Measurements from ENCODE around the gene NKX6-2.
"Not testable (repeated sequence)": the region's sequence is repeated elsewhere in the genome, so short reads cannot be mapped to it uniquely, and the experiment has no call there.

The NKX6-2 gene

DNA sequence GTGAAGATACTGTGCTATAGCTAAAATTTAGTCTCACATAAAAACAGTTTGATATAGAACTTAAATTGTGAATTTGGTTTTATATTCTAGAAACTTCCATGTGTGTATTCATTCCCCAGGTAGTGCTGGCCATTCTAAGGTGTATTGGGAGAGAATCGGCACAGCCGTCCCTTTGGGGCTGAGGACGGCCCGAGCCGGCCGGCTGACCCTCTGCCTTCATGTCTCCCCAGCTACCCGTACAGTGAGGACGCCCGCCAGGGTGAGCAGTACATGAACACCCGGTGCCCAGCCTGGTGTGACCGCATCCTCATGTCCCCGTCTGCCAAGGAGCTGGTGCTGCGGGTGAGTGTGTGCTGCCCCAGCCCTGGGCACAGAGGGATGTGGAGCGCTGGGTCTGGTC, 8.5 kb downstream of the NKX6-2 start:
- no peak for FAIRE-seq

DNA sequence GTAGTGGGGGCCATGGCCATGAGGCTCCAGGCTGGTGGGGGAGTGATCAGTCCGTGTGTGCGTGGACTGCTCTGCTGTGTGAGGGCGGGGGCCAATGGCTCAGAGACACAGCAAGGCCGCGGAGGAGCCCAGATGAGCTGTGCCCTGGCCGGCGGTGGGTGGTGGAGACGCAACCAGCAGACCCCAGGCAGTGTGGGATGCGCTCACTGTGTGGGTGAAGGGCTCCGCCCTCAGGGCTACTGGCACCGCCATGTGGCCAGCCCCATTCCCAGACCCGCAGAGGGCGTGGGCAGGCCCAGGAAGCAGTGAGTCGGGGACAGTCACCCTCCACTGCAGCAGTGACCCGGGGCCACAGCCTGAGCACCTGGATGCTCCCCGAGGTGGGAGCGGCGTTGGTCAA, 9.1 kb downstream of the NKX6-2 start:
- FAIRE-seq, result no peak

DNA sequence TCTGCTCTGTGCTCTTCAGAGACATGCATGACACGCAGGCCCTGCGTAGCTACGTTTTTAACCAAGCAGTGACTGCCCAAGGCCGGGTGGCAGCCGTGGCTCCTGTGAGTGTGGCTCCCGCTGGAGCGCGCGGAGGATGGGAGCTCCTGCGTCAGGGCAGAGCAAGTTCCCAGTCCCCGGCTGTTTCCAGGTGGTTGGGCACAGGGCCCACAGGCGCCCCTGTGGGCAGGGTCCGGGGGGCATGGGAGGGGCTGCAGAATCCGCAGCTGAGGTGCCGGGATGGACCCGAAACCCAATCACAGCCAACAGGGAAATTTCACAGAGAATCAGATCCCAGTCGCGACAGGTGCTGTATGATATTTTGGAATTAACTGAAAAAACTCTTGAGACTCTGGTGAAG, 9.8 kb downstream of the NKX6-2 start:
- no peak for FAIRE-seq

GRCh38 chr10:132774902-132775863, 10.8 kb downstream of the NKX6-2 start:
- FAIRE-seq, result no peak

DNA sequence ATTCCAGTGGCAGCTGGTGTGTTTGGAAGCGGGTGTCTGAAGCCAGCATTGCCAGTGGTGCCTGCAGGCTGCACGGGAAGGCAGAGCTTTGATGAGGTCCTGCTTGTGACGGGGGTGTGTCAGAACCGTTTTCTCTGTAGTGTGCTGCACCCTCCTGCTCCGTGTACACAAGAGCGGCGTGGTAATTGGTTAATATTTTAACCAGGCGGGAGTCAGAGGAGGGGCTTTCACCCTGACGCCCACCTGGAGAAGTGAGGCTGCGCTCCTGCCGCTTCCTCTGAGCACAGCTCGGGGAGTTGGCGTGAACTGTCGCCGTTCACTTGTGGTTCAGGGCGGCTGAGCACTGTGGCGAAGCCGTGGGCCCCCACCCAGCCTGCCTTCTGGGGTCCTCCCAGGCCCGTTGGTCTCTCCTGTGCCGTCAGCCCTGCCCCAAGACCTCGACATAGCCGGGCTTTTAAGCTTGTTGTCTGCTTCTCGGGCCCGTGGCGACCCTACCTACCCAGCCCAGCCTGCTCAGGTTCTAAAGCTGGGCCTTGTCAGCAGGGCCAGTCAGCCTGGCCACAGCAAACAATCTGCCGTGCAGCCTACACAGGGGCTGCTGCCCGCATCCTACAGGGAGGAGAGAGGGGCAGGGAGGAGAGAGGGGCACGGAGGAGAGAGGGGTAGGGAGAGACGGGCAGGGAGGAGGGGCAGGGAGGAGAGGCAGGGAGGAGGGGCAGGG, 11.6 kb downstream of the NKX6-2 start:
- FAIRE-seq, result no peak

DNA sequence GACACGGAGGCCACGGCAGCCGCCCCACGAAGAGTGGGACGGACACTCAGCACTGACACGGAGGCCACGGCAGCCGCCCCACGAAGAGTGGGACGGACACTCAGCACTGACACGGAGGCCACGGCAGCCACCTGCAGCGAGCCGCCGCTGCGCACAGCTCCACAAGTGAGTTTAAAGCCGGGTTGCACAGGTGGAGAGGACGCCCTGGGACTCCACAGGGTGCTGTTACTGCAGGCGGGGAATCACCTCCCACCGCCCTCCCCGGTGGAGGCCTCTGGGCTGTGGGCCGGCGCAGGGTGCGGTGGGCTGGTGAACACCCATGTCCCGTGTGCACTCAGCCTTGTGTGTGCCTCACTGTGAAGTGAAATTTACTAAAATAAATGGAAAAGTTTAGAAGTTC, 13.1 kb downstream of the NKX6-2 start:
- not testable (repeated sequence) for FAIRE-seq

DNA sequence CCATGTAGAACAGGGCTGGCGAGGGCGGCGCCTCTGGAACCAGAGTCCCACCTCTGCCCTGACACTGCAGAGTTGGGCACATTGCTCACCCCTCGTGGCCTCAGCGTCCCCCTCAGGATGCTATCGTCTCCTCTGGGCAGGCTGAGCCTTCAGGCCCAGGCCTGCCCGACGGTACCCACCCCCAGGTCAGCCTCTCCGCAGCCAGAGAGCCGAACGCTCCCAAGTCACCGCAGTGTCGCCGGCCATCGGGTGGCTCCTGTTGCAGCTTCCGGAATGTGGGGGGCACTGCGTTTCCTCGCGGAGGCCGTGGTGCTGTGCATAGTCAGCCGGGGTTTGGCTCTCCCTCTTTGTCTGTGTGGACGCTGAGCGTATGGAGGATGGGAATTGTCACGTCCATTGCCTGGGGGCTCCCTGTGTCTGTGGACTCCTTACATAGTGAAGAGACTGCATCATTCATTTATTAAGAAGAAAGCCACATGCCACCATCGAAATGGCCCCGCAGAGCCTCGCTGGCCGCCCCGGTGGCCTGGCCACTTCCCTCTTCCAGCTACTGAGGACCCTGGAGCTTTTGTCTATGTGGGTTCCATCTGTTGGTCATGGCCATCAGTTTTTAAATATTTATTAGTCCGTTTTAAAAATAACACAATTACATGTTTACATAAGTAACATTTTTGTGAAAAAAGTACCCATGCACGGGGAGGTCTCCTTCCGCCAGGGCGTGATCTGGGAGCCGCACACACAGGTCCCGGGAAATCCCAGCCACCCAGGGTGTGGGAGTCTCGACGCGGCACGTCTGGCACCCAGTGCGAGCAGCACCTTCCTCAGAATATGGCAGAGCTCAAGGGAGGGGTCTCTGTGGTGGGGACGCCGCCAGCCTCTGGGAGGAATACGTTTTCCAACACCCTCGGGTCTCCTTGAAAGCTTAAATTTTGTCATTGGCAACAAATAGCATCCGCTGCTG, 15.6 kb downstream of the NKX6-2 start:
- no peak for FAIRE-seq

GRCh38 chr10:132768346-132769248, 17.4 kb downstream of the NKX6-2 start:
- FAIRE-seq, result no peak

GRCh38 chr10:132766291-132766690, 19.7 kb downstream of the NKX6-2 start:
- FAIRE-seq, result no peak

- no peak for FAIRE-seq
These were observed 20.5 kb downstream of the NKX6-2 start for GRCh38 chr10:132765435-132765834.

DNA sequence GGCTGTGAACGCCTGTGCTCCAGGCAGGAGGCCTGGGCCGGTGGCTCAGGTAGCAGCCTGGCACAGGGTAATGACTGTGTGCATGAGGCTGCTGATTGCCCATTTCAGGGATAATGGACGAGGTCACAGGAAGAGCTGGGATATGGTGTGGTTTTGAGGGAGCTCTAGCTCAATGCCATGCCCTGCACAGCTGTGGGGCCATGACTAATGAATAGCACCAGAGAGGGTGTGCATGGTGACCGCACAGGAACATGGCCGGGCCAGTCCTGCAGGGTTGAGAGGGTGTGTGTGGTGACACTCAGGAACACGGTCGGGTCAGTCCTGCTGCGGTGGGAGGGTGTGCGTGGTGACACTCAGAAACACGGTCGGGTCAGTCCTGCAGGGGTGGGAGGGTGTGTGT, 21.8 kb downstream of the NKX6-2 start:
- FAIRE-seq, result no peak

DNA sequence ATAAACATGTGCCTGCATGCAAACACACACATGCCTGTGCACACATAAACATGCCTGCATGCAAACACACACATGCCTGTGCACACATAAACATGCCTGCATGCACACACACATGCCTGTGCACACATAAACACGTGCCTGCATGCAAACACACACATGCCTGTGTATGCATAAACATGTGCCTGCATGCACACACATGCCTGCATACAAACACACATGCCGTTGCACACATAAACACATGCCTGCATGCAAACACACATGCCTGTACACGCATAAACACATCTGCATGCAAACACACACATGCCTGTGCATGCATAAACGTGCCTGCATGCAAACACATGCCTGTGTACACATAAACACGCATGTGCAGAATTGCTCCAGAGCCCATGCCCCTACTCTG, 22.4 kb downstream of the NKX6-2 start:
- no peak for FAIRE-seq

DNA sequence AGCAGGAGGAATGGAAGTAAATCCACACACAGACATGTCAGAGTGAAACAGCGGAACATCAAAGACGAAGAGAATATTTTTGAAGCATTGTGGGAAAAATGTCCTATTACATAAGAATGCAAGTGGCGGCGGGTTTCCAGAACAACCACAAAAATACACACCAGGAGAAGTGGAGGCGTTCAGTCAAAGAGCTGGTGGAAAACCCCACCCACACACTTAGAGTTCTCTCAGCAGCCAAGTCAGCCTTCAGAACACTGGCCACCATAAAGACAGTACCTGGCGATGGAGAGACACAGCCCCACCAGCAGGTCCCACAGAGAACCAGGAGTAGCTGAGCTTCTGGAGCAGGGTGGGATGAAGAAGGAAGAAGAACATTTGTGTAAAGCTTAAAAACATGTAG, 23.7 kb downstream of the NKX6-2 start:
- no peak for FAIRE-seq

- FAIRE-seq, result no peak
These were observed 24.4 kb downstream of the NKX6-2 start for GRCh38 chr10:132761395-132762060.

DNA sequence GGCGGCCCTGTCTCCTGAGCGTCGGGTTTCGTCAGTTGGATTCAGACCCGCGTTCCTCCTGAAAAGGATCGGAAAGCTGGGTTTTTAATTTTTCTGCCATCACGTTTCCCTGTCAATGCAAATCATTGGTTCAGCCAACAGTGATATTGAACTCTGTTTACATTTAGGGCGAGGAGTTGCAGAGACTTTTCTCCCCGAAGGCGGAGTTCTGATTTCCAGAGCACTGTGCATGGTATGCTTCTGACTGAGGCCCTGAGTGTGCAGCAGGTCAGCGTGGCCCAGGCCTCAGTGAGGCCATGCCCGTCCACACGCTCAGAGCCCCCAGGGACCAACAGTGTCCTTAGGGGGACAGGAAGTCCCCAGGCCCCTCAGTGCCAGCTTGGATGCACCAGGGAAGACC, 27.1 kb downstream of the NKX6-2 start:
- no peak for FAIRE-seq

DNA sequence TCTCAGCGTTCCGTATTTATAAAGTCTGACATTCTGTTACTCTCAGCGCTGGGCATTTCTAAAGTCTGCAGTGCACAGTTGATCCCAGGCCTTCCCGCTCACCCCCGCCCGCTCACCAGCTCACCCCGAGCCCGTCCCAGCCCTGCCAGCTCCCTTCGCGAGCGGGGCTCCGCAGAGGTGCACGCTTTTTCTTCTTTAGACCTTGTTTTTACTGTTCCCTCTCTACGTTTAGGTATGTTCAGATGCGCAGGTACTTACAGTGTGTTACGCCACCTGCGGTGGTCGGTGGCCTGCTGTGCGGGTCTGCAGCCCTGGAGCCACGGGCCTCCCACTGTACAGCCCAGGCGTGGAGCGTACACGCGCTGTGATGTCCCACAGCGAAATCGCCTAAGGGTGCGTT, 28.8 kb downstream of the NKX6-2 start:
- no peak for FAIRE-seq

- FAIRE-seq, result no peak
These were observed 29.4 kb downstream of the NKX6-2 start for GRCh38 chr10:132756591-132756990.

GRCh38 chr10:132755166-132755711, 30.7 kb downstream of the NKX6-2 start:
- FAIRE-seq, result no peak

DNA sequence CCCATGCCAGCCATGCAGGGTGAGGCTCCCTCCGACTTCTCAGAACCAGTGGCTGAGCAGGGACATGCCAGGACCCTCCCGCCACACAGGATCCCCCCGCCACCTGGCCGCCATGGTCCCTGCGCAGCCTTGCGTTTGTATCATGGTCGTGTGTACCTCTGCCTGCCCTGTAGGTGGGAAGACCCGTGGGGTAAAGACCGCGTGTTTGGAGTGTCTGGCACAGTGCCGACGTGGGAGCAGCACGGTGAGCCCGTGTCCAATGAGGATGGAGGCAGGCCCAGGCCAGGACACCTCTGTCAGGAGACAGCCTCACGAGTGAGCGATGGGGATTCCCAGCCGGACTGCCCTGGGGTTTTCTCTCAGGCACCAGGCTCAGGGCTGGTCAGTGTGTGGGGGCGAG, 31.9 kb downstream of the NKX6-2 start:
- FAIRE-seq, result no peak

DNA sequence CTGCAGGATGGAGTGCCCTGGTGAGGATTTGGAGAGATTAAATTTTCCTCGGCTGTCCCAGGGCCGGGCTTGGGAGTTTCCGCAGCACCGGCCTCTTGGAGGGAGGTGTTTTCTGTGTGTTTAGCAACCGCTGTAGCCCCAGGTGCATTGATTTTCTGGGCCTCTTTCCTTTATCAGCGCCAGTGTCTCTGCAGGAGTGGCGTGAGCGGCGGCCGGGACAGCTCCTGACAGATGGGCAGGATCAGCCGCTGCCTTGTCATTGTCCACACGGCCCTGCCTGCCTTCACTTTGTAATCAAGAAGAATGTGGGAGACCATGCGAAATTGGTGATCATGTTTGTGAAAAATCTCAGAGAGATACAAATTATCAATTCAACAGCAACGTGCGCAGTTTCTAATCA, 32.4 kb downstream of the NKX6-2 start:
- no peak for FAIRE-seq

DNA sequence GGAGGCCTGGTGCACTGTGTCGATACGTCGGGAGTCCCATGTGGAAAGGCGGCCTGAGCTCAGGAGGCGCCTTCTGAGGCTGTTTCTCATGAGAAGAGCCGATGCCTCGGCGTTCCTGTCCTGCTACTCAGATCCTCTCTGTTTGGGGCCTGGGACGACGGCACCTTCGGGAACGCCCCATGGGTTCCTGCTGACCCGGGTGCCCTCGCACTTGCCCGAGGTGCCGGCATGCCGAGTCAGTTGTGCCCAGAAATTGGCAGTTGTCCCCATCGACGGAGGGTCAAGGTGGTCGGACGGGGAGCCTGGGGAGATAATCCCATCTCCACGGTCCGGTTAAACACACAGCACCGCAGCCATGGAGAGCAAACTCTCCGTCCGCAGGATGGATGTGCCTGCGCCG, 33.0 kb downstream of the NKX6-2 start:
- FAIRE-seq, result no peak
